ENCODE measurements around the gene VPS4B. TPM values are rescaled to one million over a fixed set of nuclear protein-coding genes. Genes with fewer than 3 reads are reported as not detected.

VPS4B gene
- total RNA-seq, 1 experiment from 2014 or later = 46.2 TPM

Other genes with a start within 250 kb of the VPS4B start
- gene BCL2, start 102.7 kb downstream of the VPS4B start, total RNA-seq (2014; rRNA removed; shearing (Covaris generic)) = 6.3 and 6.7 TPM in 2 replicates
- 54.7 and 80.6 TPM in 2 replicates for gene KDSR, start 55.3 kb downstream of the VPS4B start, total RNA-seq (2014; rRNA removed; shearing (Covaris generic))
- gene SERPINB5, start 54.5 kb upstream of the VPS4B start, total RNA-seq (2014; rRNA removed; shearing (Covaris generic)) = 35.3 and 38.0 TPM in 2 replicates
- not detected in 2 replicates for gene SERPINB12, start 119.9 kb upstream of the VPS4B start, total RNA-seq (2014; rRNA removed; shearing (Covaris generic))
- gene SERPINB13, start 164.9 kb upstream of the VPS4B start, total RNA-seq (2014; rRNA removed; shearing (Covaris generic)) = not detected in 2 replicates
- gene SERPINB4, start 221.8 kb upstream of the VPS4B start, total RNA-seq (2014; rRNA removed; shearing (Covaris generic)) = not detected in 2 replicates
- gene SERPINB3, start 239.4 kb upstream of the VPS4B start, total RNA-seq (2014; rRNA removed; shearing (Covaris generic)) = not detected in 2 replicates